Measurements from ENCODE around the gene RGS1.

DNA sequence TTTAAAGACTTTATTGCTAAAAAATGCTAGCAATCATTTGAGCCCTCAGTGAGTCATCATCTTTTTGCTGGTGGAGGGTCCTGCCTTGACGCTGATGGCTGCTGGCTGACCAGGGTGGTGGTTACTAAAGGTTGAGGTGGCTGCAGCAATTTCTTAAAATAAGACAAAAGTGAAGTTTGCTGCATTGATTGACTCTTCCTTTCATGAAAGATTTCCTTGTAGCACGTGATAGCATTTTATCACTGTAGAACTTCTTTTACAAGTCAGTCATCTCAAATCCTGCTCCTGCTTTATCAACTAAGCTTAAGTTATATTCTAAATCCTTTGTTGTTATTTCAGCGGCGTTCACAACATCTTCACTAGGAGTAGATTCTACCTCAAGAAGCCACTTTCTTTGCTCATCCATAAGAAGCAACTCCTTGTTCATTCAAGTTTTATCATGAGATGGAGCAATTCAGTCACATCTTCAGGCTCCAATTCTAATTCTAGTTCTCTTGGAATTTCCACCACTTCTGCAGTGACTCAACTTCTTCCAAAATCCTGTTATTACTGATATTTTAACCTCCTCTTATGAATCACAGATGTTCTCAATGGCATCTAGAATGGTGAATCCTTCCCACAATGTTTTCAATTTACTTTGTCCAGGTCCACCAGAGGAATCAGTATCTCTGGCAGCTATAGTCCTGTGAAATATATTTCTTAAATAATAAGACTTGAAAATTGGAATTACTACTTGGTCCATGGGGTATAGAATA, 17.6 kb upstream of the RGS1 start:
- TF ChIP-seq CTCF (IDR thresholded peaks at IDR 0.05) (no peak), POLR2A (IDR thresholded peaks at IDR 0.05) (no peak), POLR2AphosphoS5 (IDR thresholded peaks at IDR 0.05; ENCODE audit: insufficient read depth in 1 of 2, low read depth in 1 of 2) (no peak)

All from vagina (tissue), 2 donors.